GM21529 (cell line): ENCODE measurements around the gene ZNF254.
"Not testable (repeated sequence)": the region's sequence is repeated elsewhere in the genome, so short reads cannot be mapped to it uniquely, and the experiment has no call there.

Experiments
- ATAC-seq: cut with Tn5 transposase; IDR thresholded peaks from one replicate; pipeline ENCODE4 v1.9.1; 2021; ENCODE audit not compliant: unreplicated experiment

ZNF254 gene

GRCh38 chr19:24071078-24071477 lies 15.9 kb upstream of the ZNF254 start:
- no peak for ATAC-seq

DNA sequence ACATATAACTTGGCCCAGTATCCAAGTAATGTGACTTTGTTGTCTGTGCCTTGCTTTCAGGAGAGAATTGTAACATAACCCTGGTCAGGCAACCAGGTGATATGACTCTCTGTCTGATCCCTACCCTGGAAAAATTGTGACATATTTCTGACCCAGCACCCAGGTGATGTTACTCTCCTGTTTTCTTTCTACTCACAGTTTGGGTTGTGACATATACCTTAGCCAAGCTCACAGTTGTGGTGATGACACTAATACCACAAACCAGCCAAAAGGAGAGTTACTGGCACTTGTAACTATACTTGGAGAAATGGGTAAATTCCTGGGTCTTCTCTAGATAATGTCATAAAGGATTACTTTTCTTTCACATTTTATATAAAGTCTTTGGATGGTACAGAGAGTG lies 14.3 kb upstream of the ZNF254 start:
- ATAC-seq, result no peak

DNA sequence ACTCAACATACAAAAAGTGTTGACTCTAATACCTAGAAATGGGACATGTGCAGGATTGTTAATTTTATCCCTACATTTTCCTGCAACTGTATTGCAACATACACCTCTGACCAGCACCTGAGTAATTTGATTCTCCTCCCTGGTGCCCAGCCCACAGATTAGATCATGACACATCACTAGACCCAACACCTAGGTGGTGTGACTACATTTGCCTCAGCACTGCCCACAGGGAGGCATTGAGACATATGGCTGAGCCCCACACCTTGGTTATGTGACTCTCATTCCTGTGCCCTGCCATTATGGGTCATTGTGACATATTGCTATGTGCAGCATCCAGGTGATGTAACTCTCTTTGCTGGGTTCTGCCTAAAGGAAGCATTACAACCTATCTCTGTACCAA lies 13.2 kb upstream of the ZNF254 start:
- ATAC-seq, result no peak

- ATAC-seq, result no peak
These were observed 12.1 kb upstream of the ZNF254 start for GRCh38 chr19:24074720-24075454.

DNA sequence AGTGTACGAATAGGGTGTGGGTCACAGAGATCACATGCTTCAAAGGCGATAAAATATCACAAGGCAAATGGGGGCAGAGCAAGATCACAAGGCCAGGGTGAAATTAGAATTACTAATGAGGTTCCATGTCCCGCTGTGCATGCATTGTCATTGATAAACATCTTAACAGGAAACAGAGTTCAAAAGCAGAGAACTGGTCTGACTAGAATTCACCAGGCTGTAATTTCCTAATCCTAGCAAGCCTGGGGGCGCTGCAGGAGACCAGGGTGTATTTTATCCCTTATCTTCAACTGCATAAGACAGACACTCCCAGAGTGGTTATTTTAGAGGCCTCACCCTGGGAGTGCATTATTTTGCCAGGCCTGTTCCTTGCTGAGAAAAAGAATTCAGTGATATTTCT lies 11.5 kb upstream of the ZNF254 start:
- ATAC-seq, result not testable (repeated sequence)

DNA sequence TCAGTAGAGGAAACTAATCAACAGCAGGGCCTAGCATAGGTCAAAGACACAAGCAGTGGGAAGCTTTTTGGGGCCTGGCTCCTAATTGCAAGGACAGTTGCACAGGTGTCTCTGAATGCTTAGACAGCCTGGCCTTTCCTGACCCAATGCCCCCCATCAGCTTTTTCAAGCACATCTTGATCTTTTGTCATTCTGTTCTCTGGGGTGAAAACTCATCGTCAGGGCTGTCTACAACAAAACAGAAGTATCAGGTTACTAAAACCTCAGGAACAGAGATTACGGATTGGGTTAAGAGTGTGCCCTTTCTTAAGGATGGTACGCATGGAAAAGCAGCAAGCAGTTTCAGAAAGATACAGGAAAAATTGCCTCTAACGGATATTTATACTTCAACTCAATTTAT lies 8.3 kb upstream of the ZNF254 start:
- ATAC-seq, result no peak

DNA sequence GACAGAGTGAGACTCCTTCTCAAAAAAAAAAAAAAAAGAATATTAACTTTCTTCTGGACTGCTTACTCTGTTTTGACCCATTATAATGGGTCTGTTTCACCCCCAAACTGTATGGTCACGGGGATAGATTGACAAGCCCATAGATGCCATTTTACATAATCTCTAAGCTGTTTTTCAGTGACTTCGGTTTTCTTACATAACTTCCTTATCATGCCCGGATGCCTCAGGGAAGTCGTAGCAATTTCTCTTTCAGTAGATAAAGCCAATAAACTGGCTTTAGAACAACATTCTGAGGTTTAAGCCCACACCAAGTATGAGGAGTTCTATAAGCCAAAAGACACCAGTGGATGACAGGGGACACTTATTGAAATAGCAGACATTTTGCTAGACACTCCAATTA lies 5.9 kb upstream of the ZNF254 start:
- no peak for ATAC-seq

DNA sequence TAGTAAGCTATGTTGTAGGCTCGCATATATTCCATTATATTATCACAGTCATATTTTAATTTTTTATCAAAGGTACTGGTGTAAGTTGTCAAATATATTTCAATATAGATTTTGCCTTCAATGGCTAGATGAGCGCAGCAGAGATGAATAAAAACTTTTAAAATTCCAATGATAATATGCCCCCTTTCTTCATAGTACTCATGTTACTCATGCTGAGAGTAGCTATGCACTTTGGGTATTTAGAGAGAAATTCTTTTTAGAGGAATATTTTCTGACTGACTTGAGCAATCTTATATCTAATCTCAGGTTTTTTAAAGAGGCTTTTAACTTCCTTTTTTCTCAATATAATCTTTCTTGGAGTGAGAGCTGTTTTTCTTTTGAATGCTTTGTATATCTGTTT lies 11.4 kb downstream of the ZNF254 start:
- no peak for ATAC-seq

DNA sequence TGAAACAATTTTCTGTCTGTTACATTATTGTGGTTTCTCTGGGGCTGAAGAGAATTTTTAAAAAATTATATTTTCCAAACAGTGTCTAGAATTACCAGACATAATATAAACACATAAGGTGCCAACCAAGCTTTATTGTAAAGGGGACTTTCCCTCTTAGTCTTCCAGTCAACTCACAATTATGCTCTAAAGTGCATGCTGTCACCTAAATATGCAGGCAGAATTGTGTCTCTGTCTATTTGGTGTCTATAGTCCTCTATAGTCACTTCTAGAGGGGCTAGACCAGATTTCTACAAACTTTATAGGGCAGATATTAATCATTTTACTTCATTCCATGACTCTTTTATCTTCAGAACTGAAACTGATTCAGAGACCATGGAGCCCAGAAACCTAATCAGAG lies 12.8 kb downstream of the ZNF254 start:
- ATAC-seq, result no peak

- not testable (repeated sequence) for ATAC-seq
These were observed 13.6 kb downstream of the ZNF254 start for GRCh38 chr19:24100597-24100996.

GRCh38 chr19:24101459-24102115 lies 14.6 kb downstream of the ZNF254 start:
- ATAC-seq, result no peak

GRCh38 chr19:24127601-24128000 lies 40.6 kb downstream of the ZNF254 start:
- no peak for ATAC-seq

DNA sequence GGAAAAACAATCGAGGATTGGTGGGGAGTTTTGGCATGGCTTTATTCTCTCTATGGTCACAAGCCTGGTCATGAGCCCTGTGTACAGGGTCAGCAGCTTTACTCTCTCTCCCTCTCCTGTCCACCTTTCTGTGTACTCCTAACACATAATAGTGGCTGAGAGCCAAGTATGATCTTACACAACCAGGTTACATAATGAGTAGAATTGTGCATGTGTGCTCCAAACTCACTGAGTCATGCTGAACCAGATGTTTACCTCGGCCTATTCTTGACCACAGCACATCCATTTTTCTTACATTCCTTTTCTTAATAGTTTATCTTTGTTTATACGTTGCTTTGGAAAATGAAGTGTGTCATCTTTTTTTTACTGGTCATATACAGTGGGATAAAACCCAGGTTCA lies 53.1 kb downstream of the ZNF254 start:
- ATAC-seq, result no peak

- no peak for ATAC-seq
These were observed 53.6 kb downstream of the ZNF254 start for GRCh38 chr19:24140591-24140990.

- ATAC-seq, result no peak
These were observed 54.6 kb downstream of the ZNF254 start for GRCh38 chr19:24141612-24142011.

DNA sequence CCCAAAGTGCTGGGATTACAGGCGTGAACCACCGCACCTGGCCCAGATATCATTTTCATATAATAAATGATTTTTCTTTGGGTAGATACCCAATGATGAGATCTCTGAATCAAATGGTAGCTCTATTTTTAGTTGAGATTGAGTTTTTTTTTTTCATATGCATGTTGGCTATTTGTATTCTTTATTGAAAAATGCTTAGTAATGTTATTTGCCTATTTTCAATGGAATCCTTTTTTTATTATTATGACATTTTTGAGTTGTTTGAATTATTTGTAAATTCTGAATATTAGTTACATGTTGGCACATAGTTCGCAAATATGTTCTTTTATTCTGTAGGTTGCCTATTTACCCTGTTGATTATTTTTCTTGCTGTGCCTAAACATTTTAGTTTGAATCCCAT lies 55.8 kb downstream of the ZNF254 start:
- ATAC-seq, result no peak

DNA sequence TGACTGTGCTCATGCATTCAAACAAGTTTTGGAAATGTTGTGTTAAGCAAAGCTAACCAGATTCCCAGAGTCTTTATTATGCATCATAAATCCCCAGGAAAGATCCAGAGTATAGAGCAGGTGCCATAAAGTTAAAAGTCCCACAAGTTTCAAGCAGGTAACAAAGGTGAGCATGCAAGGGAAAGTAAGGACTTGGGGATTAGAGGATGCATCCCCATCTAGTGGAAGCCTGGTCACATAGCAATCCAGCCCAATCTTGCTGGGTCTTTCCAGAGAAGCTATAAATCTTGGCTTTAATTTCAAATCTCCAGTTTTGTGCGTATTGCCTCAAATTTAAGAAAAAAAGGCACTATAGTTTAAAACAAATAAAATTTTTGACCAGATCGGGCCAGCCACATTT lies 72.7 kb downstream of the ZNF254 start:
- no peak for ATAC-seq

- ATAC-seq, result no peak
These were observed 79.1 kb downstream of the ZNF254 start for GRCh38 chr19:24166055-24166454.

GRCh38 chr19:24173882-24174281 lies 86.9 kb downstream of the ZNF254 start:
- ATAC-seq, result no peak

GRCh38 chr19:24177686-24178085 lies 90.7 kb downstream of the ZNF254 start:
- ATAC-seq, result no peak

DNA sequence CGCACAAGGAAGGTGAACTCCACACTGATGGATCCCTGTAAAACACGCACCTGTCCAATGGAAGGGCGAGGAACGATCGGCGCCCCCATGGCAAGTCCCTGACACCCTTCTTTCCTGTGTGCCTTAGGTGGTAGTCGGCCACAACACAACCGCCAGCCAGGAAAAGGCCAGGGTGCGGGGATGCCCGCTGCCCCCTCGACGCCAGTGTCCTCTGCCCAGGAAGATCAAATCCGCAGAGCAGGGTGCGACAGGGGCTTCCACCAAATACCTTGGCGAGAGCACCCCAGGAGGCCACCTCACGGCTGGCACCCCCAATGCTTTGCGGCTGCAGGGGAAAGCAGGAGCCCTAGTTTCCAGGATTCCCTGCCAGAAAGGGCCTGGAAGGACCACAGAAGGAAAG lies 91.2 kb downstream of the ZNF254 start:
- ATAC-seq, result no peak
